GM23248 (cell line): ENCODE results near the gene ARHGEF4. TPM values are rescaled to one million over a fixed set of nuclear protein-coding genes. Genes with fewer than 3 reads are reported as not detected.

Source experiments
- DNase-seq: peaks from one replicate; pipeline ENCODE4 v3.0.0-alpha.2; 2015
- H2AFZ ChIP-seq: fragments of 200-600 bp; sonication (generic); 2 replicates; pipeline ENCODE4 v1.6.1; 2016; ENCODE audit warnings: antibody characterized with exemption
- H3F3A ChIP-seq: fragments of 200-600 bp; sonication (generic); 2 replicates; pipeline ENCODE4 v1.6.1; 2016; ENCODE audit warnings: mild to moderate bottlenecking, antibody characterized with exemption, mixed run types; ENCODE audit not compliant: insufficient read depth
- H3K27ac ChIP-seq: fragments of 200-600 bp; sonication (generic); 2 replicates; pipeline ENCODE4 v1.5.1; 2016; ENCODE audit warnings: mild to moderate bottlenecking
- H3K27me3 ChIP-seq: fragments of 200-600 bp; sonication (generic); replicated peaks from 2 replicates; pipeline ENCODE4 v1.6.1; 2016; ENCODE audit warnings: mild to moderate bottlenecking; ENCODE audit not compliant: insufficient read depth
- H3K36me3 ChIP-seq: fragments of 200-600 bp; sonication (generic); 2 replicates; pipeline ENCODE4 v1.6.1; 2016; ENCODE audit warnings: low read depth, mild to moderate bottlenecking
- H3K4me1 ChIP-seq: fragments of 200-600 bp; sonication (generic); 2 replicates; pipeline ENCODE4 v1.6.1; 2016; ENCODE audit warnings: mild to moderate bottlenecking; ENCODE audit not compliant: insufficient read depth
- H3K4me2 ChIP-seq: fragments of 200-600 bp; sonication (generic); one replicate; pipeline ENCODE4 v1.6.1; 2016; ENCODE audit warnings: mild to moderate bottlenecking; ENCODE audit not compliant: unreplicated experiment
- H3K4me3 ChIP-seq: fragments of 200-600 bp; sonication (generic); 2 replicates; pipeline ENCODE4 v1.5.1; 2016; ENCODE audit warnings: mild to moderate bottlenecking
- H3K79me2 ChIP-seq: fragments of 200-600 bp; sonication (generic); 2 replicates; pipeline ENCODE4 v1.6.1; 2016; ENCODE audit warnings: mild to moderate bottlenecking; ENCODE audit not compliant: insufficient read depth
- H3K9ac ChIP-seq: fragments of 200-600 bp; sonication (generic); 2 replicates; pipeline ENCODE4 v1.6.1; 2016; ENCODE audit warnings: mild to moderate bottlenecking
- H3K9me2 ChIP-seq: fragments of 200-600 bp; sonication (generic); 2 replicates; pipeline ENCODE4 v1.6.1; 2016; ENCODE audit warnings: mixed run types, mild to moderate bottlenecking, moderate library complexity; ENCODE audit not compliant: insufficient read depth
- H3K9me3 ChIP-seq: fragments of 200-600 bp; sonication (generic); one replicate; pipeline ENCODE4 v1.6.1; 2017; ENCODE audit warnings: low read depth
- H4K20me1 ChIP-seq: fragments of 200-600 bp; sonication (generic); 2 replicates; pipeline ENCODE4 v1.6.0; 2016; ENCODE audit not compliant: insufficient read depth
- EZH2 ChIP-seq: fragments of 200-600 bp; sonication (generic); IDR thresholded peaks from 2 replicates; pipeline ENCODE4 v1.6.1; 2018; ENCODE audit warnings: antibody characterized with exemption, mild to moderate bottlenecking; ENCODE audit not compliant: insufficient read depth, poor library complexity, severe bottlenecking
- EZH2phosphoT487 ChIP-seq: fragments of 200-600 bp; sonication (generic); IDR thresholded peaks from 2 replicates; pipeline ENCODE4 v1.6.1; 2018; ENCODE audit warnings: antibody characterized with exemption, moderate library complexity, mild to moderate bottlenecking, low read depth; ENCODE audit not compliant: insufficient read depth
- WGBS, 2 experiments: methylation state at CpG; one replicate each; pipeline ENCODE4 v1.1.6; 2015 to 2017; ENCODE audit warnings: low lambda C conversion rate in 2 of 2, low coverage in 1 of 2; ENCODE audit errors: missing lambda C conversion rate in 2 of 2; 5-methylcytosine and 5-hydroxymethylcytosine counted together
- in situ Hi-C: fragments of 300-500 bp; cut with MboI; formaldehyde crosslinking; loops from 2 replicates; pipeline ENCODE4 v1.15.0; 2020
- polyA plus RNA-seq: library from polyadenylated mRNA; unstranded; fragments of >200 nt; fragmentation: Nextera tagmentation; extraction: Ambion mirVana; gene quantifications from 2 replicates; pipeline ENCODE4 v1.2.1, GENCODE V29; 2016
- total RNA-seq: library from RNA; depleted of rRNA; stranded (reverse); fragments of >200 nt; shearing (Covaris generic); gene quantifications from 2 replicates; pipeline ENCODE4 v1.2.3, GENCODE V29; 2014

ARHGEF4 gene
- total and polyA plus RNA-seq, 2 experiments from 2014 or later, result 7.4 to 26.0 TPM

- Histone ChIP-seq H3K79me2 (no peaks in the 10 kb centered on the region), H4K20me1 (no peaks in the 10 kb centered on the region), H3K36me3 (no peaks in the 10 kb centered on the region), H3K9me2 (no peaks in the 10 kb centered on the region), H3K27me3 (no peaks in the 10 kb centered on the region), H3K4me1 (peaks cover 2% of the 10 kb centered on the region; the same call in 1 of the 2 replicates), H3F3A (no peaks in the 10 kb centered on the region), H3K27ac (no peak overlapping the region), H3K9me3 (no peaks in the 10 kb centered on the region), H3K4me2 (no peak overlapping the region), H3K4me3 (no peak overlapping the region), H2AFZ (no peak overlapping the region), H3K9ac (no peak overlapping the region)
- WGBS, 2 experiments, result 88 to 94% methylated on average over 67 to 73 of the region's 75 CpGs
- no peak for TF ChIP-seq EZH2
- DNase-seq, result no peak
- in situ Hi-C loops, result no loop called here
These were observed 203.4 kb downstream of the ARHGEF4 start for GRCh38 chr2:131039908-131040660.

- H3K4me2 ChIP-seq, result no peak overlapping the region
- H3K9ac ChIP-seq, result no peak overlapping the region
- no peak overlapping the region for H2AFZ ChIP-seq
- H3K4me1 ChIP-seq, result peaks cover 2% of the 10 kb centered on the region; the same call in 1 of the 2 replicates
- no peaks in the 10 kb centered on the region for H3K36me3 ChIP-seq
- no peaks in the 10 kb centered on the region for H3K9me3 ChIP-seq
- no peaks in the 10 kb centered on the region for H3F3A ChIP-seq
- H3K9me2 ChIP-seq, result no peaks in the 10 kb centered on the region
- no peak overlapping the region for H3K4me3 ChIP-seq
- DNase-seq, result no peak
- no peaks in the 10 kb centered on the region for H3K27me3 ChIP-seq
- no peak overlapping the region for H3K27ac ChIP-seq
- in situ Hi-C loops, result no loop called here
- no peak for TF ChIP-seq EZH2phosphoT487
- WGBS, 2 experiments, result 90 to 91% methylated on average over 23 of the region's 23 CpGs
- no peaks in the 10 kb centered on the region for H4K20me1 ChIP-seq
- H3K79me2 ChIP-seq, result no peaks in the 10 kb centered on the region
These were observed 204.1 kb downstream of the ARHGEF4 start for GRCh38 chr2:131040661-131041401.

GRCh38 chr2:131041402-131042147 lies 204.9 kb downstream of the ARHGEF4 start:
- no peak overlapping the region for H3K27ac ChIP-seq
- no peak overlapping the region for H3K9ac ChIP-seq
- DNase-seq, result no peak
- H4K20me1 ChIP-seq, result no peaks in the 10 kb centered on the region
- no peak overlapping the region for H2AFZ ChIP-seq
- H3K4me1 ChIP-seq, result peaks cover 2% of the 10 kb centered on the region; the same call in 1 of the 2 replicates
- no peaks in the 10 kb centered on the region for H3K9me2 ChIP-seq
- 90 to 94% methylated on average over 12 to 14 of the region's 14 CpGs for WGBS, 2 experiments
- no peaks in the 10 kb centered on the region for H3K9me3 ChIP-seq
- TF ChIP-seq EZH2 (no peak), EZH2phosphoT487 (no peak)
- no peaks in the 10 kb centered on the region for H3F3A ChIP-seq
- no peak overlapping the region for H3K4me2 ChIP-seq
- no peaks in the 10 kb centered on the region for H3K27me3 ChIP-seq
- H3K4me3 ChIP-seq, result no peak overlapping the region
- in situ Hi-C loops, result no loop called here
- H3K36me3 ChIP-seq, result no peaks in the 10 kb centered on the region
- H3K79me2 ChIP-seq, result no peaks in the 10 kb centered on the region

GRCh38 chr2:131042148-131042775 lies 205.5 kb downstream of the ARHGEF4 start:
- Histone ChIP-seq H3K36me3 (no peaks in the 10 kb centered on the region), H3K9me2 (no peaks in the 10 kb centered on the region), H3K27me3 (no peaks in the 10 kb centered on the region), H3K4me3 (no peak overlapping the region), H2AFZ (no peak overlapping the region), H3F3A (no peaks in the 10 kb centered on the region), H3K9me3 (no peaks in the 10 kb centered on the region), H3K4me2 (no peak overlapping the region), H3K79me2 (no peaks in the 10 kb centered on the region), H3K9ac (no peak overlapping the region), H3K4me1 (peaks cover 2% of the 10 kb centered on the region; the same call in 1 of the 2 replicates), H4K20me1 (no peaks in the 10 kb centered on the region), H3K27ac (no peak overlapping the region)
- 85 to 89% methylated on average over 7 of the region's 7 CpGs for WGBS, 2 experiments
- TF ChIP-seq EZH2phosphoT487 (no peak), EZH2 (no peak)
- peak; percentile 68 for DNase-seq
- in situ Hi-C loops, result no loop called here
